Activated T-cell treated with anti-CD3 and anti-CD28 coated beads, Interleukin-2, amount 50 U/mL, for 24 hours (primary cell): ENCODE measurements around the gene DUSP23.

Source experiments
- DNase-seq: peaks from one replicate; pipeline ENCODE4 v3.0.0-alpha.2; 2020
- H3K27ac Mint-ChIP-seq: 2 replicates; pipeline ENCODE4 v1.8.0; 2020; ENCODE audit warnings: mild to moderate bottlenecking, mixed read lengths
- H3K27me3 Mint-ChIP-seq: 2 replicates; pipeline ENCODE4 v1.8.0; 2020; ENCODE audit warnings: mixed read lengths
- H3K36me3 Mint-ChIP-seq: 2 replicates; pipeline ENCODE4 v1.8.0; 2020; ENCODE audit warnings: low read depth, mixed read lengths
- H3K4me1 Mint-ChIP-seq: 2 replicates; pipeline ENCODE4 v1.8.0; 2020; ENCODE audit warnings: low read depth, mixed read lengths
- H3K4me3 Mint-ChIP-seq: 2 replicates; pipeline ENCODE4 v1.8.0; 2020; ENCODE audit warnings: mild to moderate bottlenecking, moderate library complexity, mixed read lengths
- H3K9me3 Mint-ChIP-seq: 2 replicates; pipeline ENCODE4 v1.8.0; 2020; ENCODE audit warnings: mixed read lengths

Gene DUSP23

GRCh38 chr1:159828581-159829272, 48.0 kb downstream of the DUSP23 start:
- H3K9me3 Mint-ChIP-seq: peaks cover 4% of the 10 kb centered on the region
- no peaks in the 10 kb centered on the region for H3K27me3 Mint-ChIP-seq
- peaks cover 3% of the 10 kb centered on the region for H3K36me3 Mint-ChIP-seq
- H3K27ac Mint-ChIP-seq: no peak overlapping the region
- H3K4me3 Mint-ChIP-seq: no peak overlapping the region
- no peak for DNase-seq
- peaks cover 54% of the 10 kb centered on the region for H3K4me1 Mint-ChIP-seq

DNA sequence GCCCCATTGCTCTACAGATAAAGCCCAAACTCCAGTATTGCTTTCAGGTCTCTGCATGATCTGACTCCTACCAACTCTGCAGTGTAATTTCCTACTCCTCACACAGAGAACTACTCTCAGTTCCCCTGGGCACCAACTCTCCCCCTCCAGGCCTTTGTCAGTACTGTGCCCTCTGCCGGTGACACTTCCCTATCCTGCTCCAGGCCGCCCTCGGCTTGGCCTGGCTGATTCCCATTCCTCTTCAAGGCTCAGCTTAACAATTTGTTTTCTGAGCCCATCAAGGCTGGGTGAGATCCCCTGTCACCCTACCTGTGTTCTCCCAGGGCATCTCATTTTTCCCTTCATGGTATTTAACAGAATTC, 48.5 kb downstream of the DUSP23 start:
- Mint-ChIP-seq H3K36me3 (peaks cover 3% of the 10 kb centered on the region), H3K27me3 (no peaks in the 10 kb centered on the region), H3K4me3 (no peak overlapping the region), H3K27ac (no peak overlapping the region), H3K4me1 (peaks cover 52% of the 10 kb centered on the region), H3K9me3 (peaks cover 4% of the 10 kb centered on the region)
- no peak for DNase-seq

DNA sequence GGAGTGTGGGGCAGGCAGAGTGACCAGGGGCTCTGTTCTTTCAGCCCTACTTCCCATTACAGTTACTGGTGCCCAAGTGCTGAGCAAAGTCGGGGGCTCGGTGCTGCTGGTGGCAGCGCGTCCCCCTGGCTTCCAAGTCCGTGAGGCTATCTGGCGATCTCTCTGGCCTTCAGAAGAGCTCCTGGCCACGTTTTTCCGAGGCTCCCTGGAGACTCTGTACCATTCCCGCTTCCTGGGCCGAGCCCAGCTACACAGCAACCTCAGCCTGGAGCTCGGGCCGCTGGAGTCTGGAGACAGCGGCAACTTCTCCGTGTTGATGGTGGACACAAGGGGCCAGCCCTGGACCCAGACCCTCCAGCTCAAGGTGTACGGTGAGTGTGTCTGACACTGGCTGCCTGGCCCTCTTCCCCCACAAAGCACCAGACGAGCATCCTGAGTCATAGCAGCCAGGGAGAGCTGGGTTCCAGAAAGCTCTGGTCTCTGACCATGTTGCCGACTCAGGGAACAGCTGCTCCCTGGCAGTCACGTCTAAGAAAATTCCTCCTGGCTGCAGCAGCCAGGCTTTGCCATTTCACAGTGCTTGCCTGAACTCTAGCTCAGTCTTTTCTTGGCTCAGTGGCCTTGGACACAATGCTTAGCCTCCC, 49.2 kb downstream of the DUSP23 start:
- peaks cover 4% of the 10 kb centered on the region for H3K9me3 Mint-ChIP-seq
- H3K27me3 Mint-ChIP-seq: no peaks in the 10 kb centered on the region
- no peak overlapping the region for H3K4me3 Mint-ChIP-seq
- peaks cover 3% of the 10 kb centered on the region for H3K36me3 Mint-ChIP-seq
- no peak overlapping the region for H3K27ac Mint-ChIP-seq
- no peak for DNase-seq
- peaks cover 47% of the 10 kb centered on the region for H3K4me1 Mint-ChIP-seq

DNA sequence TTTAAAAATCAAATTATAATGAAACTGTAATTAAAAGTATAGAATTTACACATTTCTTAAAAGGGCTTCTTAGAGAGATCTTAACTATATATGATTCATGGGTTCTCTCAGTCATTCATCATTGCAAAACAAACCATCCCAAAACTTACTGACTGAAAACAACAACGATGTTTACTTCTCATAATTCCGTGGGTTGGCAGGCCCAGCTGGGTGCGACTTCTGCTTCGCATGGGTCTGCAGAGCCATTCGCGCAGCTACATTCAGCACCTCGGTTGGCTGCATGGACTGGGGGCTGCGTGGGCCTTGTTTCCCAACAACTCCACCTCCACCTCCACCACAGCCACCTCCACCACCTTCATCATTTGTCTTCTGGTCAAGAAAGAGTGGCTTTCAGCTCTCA, 50.0 kb downstream of the DUSP23 start:
- Mint-ChIP-seq H3K9me3 (peaks cover 4% of the 10 kb centered on the region), H3K27ac (no peak overlapping the region), H3K4me1 (peaks cover 39% of the 10 kb centered on the region)

DNA sequence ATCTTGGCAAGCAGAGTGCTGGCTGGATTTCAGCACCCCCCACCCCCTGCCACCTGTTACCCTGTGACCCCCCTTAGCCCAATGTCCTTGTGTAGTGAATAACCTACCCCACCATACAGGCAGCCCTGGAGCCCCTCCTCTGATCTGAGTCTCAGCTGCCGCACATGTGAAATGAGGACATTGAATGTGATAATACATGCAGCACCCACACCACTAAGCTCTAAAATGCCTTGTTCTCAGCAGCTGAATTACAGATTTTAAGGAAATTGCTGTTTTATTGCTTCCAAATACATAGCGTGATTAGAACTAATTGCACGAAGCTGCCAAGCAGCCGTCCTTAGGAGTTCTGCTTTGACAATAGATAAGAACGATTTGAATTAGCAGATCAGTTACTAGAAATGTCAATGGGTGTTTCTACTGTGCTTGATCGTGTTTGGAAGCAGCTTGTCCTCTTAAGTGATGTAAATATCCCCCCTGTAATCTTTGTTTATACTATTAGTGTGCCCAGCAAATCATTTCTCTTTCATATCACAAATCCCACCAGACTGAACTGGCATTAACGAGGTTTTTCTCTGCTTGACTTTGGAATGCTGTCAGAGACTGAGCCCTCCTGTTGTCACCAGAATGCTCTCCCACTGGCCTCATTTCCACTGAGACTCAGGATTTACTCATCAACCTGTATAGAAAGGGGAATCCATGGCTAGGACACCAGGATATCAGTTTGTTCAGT, 50.8 kb downstream of the DUSP23 start:
- H3K27me3 Mint-ChIP-seq: no peaks in the 10 kb centered on the region
- H3K36me3 Mint-ChIP-seq: peaks cover 4% of the 10 kb centered on the region
- no peak overlapping the region for H3K27ac Mint-ChIP-seq
- peaks cover 4% of the 10 kb centered on the region for H3K9me3 Mint-ChIP-seq
- DNase-seq: no peak
- H3K4me1 Mint-ChIP-seq: peaks cover 30% of the 10 kb centered on the region
- H3K4me3 Mint-ChIP-seq: no peak overlapping the region

More for the DNA sequence above, 50.0 kb downstream of the DUSP23 start:
- Mint-ChIP-seq H3K4me3 (no peak overlapping the region), H3K27me3 (no peaks in the 10 kb centered on the region), H3K36me3 (peaks cover 3% of the 10 kb centered on the region)
- DNase-seq: no peak
